GM18517 (cell line): ENCODE measurements around the gene GAMT.

ENCODE experiments used
- ATAC-seq: cut with Tn5 transposase; IDR thresholded peaks from one replicate; pipeline ENCODE4 v1.9.1; 2021; ENCODE audit warnings: mild to moderate bottlenecking, moderate library complexity; ENCODE audit not compliant: unreplicated experiment

Gene GAMT

DNA sequence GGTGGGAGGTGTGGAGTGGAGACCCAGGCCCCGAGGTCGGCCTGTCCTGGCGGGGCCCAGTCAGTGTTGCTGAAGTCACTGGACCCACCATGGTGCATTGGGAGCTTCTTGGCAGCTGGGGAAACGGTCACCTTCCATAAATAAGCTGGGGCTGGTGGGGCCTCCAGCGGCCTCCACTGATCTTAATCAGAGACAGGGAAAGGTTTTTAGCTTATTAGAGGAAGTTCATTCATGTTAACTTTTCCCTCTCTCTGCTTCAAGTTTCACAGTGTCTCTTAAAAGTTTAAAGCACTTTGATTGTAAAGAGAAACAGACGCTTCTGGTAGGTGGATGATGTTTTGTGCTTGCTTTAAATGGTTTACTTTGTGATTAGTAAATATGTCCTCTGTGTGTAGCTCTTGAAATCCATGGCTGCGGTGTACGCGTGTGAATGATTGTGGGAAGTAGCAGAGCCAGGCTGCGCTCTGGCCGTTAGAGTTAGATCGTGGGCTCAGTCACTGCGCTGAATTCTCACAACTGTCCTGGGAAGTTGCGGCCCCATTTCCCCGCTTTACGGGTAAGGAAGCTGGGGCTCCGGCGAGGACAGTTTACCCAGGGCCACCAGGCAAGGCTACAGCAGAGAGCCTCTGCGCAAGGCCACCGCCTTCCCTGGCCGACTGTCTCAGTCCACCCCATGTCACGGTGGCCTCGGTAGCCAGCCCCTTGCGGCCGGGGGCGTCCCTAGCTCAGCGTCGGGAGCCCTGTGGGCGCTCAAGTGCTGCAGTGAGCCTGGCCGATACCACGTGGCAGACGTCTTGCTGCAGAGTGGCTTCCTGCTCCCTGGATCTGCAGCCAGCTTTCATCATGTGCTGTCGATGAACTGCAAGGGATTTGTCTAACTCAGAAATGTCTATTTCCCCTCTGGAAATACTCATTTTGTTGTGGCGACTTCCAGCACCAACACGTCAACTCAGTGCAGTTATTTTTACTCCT, 34.2 kb downstream of the GAMT start:
- ATAC-seq, result no peak

GRCh38 chr19:1366296-1366695, 35.0 kb downstream of the GAMT start:
- ATAC-seq, result no peak

DNA sequence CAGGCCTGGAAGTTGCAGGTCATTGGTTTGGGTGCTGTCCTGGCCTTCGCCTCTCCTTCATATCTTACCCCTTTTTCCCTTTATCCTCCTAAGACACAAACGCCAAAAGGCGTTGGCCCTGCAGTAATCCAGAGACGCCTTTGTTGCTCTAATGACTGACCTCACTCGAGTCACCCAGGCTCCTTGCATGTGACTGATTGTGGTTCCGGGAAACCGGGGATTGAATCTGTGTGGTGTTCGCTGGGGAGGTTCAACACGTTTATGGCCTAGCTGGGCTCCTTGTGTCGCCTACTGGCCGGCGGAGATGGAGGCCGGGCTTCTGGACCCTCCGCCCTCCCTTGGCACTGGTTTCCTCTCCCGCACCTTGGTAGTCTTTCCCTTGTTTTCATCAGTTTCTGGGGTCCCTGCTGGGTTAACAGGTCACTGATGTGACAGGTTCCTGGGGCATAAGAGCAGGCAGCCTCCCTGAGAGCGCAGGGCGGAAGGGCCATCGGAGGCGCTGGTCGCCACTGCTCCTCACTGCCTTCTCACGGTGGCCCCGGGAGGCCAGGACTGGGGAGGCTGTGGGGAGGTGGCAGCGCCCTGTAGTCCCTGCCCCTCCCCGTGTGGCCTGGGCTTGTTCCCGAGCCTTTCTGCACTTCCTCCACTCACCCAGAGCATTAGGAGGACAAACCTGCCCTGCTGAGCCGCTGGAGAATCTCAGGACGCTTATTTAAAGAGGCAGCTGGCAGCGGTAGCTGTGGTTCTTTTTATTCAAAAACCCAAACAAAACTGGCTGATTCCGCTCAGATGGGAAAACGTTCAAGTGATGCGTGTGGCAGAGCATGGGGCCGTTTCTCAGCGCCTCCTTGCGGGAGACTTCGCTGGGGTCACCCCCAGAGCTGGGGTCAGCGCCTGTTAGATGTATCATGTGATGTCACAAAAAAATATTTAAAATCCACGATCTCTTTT, 35.7 kb downstream of the GAMT start:
- ATAC-seq, result no peak

- no peak for ATAC-seq
These were observed 37.2 kb downstream of the GAMT start for GRCh38 chr19:1364070-1364704.

- ATAC-seq, result no peak
These were observed 37.7 kb downstream of the GAMT start for GRCh38 chr19:1363599-1363998.

GRCh38 chr19:1362387-1363257, 38.7 kb downstream of the GAMT start:
- no peak for ATAC-seq

- ATAC-seq, result no peak
These were observed 39.5 kb downstream of the GAMT start for GRCh38 chr19:1361601-1362386.

- ATAC-seq, result no peak
These were observed 40.4 kb downstream of the GAMT start for GRCh38 chr19:1360818-1361461.

DNA sequence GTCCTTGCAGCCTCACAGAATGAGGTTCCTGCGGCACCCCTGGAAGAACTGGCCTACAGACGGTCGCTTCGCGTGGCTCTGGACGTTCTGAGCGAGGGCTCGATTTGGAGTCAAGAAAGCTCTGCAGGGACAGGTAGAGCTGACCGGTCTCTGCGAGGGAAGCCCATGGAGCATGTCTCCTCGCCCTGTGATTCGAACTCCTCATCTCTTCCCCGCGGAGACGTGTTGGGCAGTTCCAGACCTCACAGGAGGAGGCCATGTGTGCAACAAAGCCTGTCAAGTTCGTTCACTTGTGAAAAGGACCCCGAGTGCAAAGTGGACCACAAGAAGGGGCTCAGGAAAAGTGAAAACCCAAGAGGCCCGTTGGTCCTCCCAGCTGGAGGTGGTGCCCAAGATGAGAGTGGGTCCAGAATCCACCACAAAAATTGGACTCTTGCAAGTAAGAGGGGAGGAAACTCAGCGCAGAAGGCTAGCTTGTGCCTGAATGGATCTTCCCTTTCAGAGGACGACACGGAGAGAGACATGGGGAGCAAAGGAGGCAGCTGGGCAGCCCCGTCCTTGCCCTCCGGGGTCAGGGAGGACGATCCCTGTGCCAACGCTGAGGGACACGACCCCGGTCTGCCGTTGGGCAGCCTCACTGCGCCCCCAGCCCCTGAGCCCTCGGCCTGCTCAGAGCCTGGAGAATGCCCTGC, 41.1 kb downstream of the GAMT start:
- no peak for ATAC-seq

GRCh38 chr19:1357531-1358109, 43.7 kb downstream of the GAMT start:
- ATAC-seq, result no peak

DNA sequence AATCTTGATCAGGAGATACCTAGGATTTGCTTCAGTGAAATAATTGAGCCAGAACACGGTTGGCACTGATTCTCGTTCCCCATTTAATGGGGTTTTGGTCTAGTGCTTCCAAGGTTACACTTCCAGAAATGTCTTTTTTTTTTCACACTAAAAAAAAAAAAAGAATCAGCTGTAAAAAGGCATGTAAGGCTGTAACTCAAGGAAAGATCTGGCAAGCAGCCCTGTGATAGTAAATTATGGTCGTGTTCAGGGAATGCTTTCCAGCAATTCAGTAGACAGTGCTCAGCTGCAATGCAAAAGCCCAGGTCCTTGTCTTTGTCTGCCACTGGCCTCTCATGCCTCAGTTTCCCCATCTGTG, 44.9 kb downstream of the GAMT start:
- no peak for ATAC-seq

- ATAC-seq, result no peak
These were observed 45.5 kb downstream of the GAMT start for GRCh38 chr19:1355568-1356507.

- no peak for ATAC-seq
These were observed 46.3 kb downstream of the GAMT start for GRCh38 chr19:1354970-1355567.

- ATAC-seq, result no peak
These were observed 48.2 kb downstream of the GAMT start for GRCh38 chr19:1353144-1353543.

DNA sequence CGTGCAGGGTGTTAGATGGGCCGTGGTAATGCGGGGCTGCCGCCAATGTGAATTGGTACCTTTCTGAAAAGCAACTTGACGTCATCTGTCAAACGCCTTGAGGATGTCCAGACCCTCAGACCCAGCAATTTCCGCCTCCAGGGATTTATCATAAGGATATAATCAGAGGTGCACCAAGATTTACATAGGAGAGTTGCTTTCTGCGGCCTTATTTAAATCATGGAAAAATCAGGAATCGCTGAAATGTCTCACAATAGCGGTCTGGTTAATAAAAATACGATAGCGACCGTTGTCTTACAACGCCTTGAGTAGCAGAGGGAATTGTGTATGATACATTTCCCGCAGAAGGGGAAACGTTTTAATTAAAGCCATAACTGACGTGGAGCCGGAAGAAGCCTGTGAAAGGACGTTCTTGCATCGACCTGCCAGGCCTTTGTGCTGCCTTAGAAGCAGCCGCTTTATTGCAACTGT, 49.9 kb downstream of the GAMT start:
- ATAC-seq, result no peak

DNA sequence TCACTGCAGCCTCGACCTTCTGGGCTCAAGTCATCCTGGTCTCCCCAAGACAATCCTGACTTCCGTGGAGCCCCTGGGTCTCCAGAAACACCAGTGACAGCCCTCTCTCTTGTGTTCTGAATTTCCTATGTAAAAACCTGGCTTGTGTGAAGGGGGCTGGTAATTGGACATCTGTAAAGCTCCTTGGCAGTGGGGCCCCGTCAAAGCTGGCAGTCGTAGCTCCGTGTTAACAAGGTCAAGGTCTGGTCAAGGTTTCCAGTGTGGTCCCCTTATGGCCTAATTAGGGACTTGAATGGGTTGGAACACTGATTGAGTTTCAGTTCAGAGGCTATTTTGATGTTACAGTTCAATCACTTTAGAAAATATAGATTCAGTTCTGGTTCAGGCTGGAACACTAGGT, 50.5 kb downstream of the GAMT start:
- no peak for ATAC-seq
